Type B pancreatic cell (in vitro differentiated cells): ENCODE measurements around the gene LBP. TPM values are rescaled to one million over a fixed set of nuclear protein-coding genes. Genes with fewer than 3 reads are reported as not detected.
A peak's percentile ranks its signal among the peaks of the same experiment; 100 is the strongest.

Source experiments
- DNase-seq: peaks from one replicate; pipeline ENCODE4 v3.0.0; 2021; ENCODE audit warnings: mixed read lengths; ENCODE audit not compliant: unreplicated experiment; ENCODE audit errors: extremely low spot score
- H3K27ac Mint-ChIP-seq: 2 replicates; pipeline ENCODE4 v1.8.0; 2021; ENCODE audit warnings: mild to moderate bottlenecking, mixed read lengths
- H3K27me3 Mint-ChIP-seq: 2 replicates; pipeline ENCODE4 v1.8.0; 2021; ENCODE audit warnings: mixed read lengths
- H3K36me3 Mint-ChIP-seq: 2 replicates; pipeline ENCODE4 v1.8.0; 2021; ENCODE audit warnings: mixed read lengths
- H3K4me1 Mint-ChIP-seq: one replicate; pipeline ENCODE4 v1.8.0; 2021; ENCODE audit warnings: mixed read lengths; ENCODE audit not compliant: unreplicated experiment
- H3K4me3 Mint-ChIP-seq: 2 replicates; pipeline ENCODE4 v1.8.0; 2021; ENCODE audit warnings: mild to moderate bottlenecking, mixed read lengths
- H3K9me3 Mint-ChIP-seq: 2 replicates; pipeline ENCODE4 v1.8.0; 2021; ENCODE audit warnings: mixed read lengths
- CTCF ChIP-seq: fragments of 200-600 bp; sonication (generic); conservative IDR thresholded peaks from 2 replicates; pipeline ENCODE4 v1.5.0; 2021; ENCODE audit warnings: antibody characterized with exemption, mild to moderate bottlenecking
- total RNA-seq: library from RNA; stranded (reverse); gene quantifications from 2 replicates; pipeline ENCODE4 v1.2.1, GENCODE V29; 2021; ENCODE audit warnings: low replicate concordance

LBP gene
- total RNA-seq, 1 donor from 2014 or later = not detected

DNA sequence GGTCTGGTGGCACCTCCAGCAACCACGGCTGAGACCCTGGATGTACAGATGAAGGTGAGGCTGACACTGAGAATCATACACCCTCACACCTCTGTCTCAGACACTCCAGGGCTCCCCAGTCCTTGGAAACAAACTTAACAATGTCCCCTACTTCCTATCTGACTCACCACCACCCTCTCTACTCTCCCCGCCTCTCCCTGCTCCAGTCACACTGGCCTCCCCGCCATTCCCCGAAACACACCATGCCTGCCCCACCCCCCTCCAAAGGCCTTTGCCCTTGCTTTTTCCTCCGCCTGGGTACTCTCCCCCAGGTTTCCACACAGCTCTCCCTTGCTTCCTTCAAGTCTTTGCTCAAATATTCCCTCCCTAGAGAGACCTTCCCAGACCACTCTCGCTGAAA lies 26.1 kb upstream of the LBP start:
- Mint-ChIP-seq H3K9me3 (no peaks in the 10 kb centered on the region), H3K4me1 (no peaks in the 10 kb centered on the region), H3K27me3 (peaks cover 23% of the 10 kb centered on the region), H3K36me3 (no peaks in the 10 kb centered on the region), H3K4me3 (no peak overlapping the region), H3K27ac (no peak overlapping the region)
- DNase-seq = no peak
- no peak for TF ChIP-seq CTCF

- Mint-ChIP-seq H3K36me3 (no peaks in the 10 kb centered on the region), H3K4me1 (no peaks in the 10 kb centered on the region), H3K27me3 (peaks cover 23% of the 10 kb centered on the region), H3K9me3 (no peaks in the 10 kb centered on the region), H3K27ac (no peak overlapping the region), H3K4me3 (no peak overlapping the region)
- no peak for DNase-seq
- TF ChIP-seq CTCF = peak; percentile 86
Measured at GRCh38 chr20:38321959-38322598, 24.2 kb upstream of the LBP start.

DNA sequence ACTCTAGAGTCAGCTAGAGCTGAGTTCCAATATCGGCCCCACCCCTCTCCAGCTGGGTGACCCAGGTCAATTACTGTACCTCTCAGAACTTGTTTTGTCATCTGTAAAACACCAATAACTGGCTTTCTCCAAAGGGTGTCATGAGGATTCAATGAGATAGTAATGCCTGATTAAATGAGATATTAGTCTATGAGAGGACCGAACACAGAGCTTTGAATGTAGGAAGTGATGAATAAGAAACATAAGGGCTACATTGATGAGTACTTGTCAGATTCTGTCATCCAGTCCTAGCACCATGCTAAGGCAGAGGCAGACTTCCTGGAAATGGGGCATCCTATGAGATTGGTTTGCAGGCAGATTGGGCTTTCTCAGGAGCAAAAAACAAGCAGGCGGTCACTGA lies 22.1 kb upstream of the LBP start:
- DNase-seq = no peak
- TF ChIP-seq CTCF = no peak
- H3K36me3 Mint-ChIP-seq = no peaks in the 10 kb centered on the region
- H3K27me3 Mint-ChIP-seq = peaks cover 22% of the 10 kb centered on the region
- no peaks in the 10 kb centered on the region for H3K4me1 Mint-ChIP-seq
- no peak overlapping the region for H3K4me3 Mint-ChIP-seq
- H3K9me3 Mint-ChIP-seq = no peaks in the 10 kb centered on the region
- no peak overlapping the region for H3K27ac Mint-ChIP-seq

DNA sequence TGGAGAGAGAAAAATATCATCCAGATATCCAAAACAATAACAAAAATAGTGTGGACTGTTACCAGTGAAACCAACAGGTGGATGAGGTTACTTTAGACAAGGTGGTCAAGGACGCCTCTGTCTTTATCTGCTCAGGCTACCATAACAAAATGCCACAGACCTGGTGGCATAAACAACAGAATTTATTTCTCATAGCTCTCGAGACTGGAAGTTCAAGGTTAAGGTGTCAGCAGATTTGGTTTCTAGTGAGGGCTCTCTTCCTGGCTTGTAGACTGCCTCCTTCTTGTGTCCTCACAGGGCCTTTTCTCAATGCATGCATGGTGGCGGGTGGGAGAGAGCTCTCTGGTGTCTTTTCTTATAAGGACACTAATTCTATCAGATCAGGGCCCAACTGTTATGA lies 21.1 kb upstream of the LBP start:
- TF ChIP-seq CTCF = no peak
- Mint-ChIP-seq H3K4me3 (no peak overlapping the region), H3K9me3 (no peaks in the 10 kb centered on the region), H3K27me3 (peaks cover 17% of the 10 kb centered on the region), H3K36me3 (no peaks in the 10 kb centered on the region), H3K4me1 (no peaks in the 10 kb centered on the region), H3K27ac (no peak overlapping the region)
- no peak for DNase-seq

DNA sequence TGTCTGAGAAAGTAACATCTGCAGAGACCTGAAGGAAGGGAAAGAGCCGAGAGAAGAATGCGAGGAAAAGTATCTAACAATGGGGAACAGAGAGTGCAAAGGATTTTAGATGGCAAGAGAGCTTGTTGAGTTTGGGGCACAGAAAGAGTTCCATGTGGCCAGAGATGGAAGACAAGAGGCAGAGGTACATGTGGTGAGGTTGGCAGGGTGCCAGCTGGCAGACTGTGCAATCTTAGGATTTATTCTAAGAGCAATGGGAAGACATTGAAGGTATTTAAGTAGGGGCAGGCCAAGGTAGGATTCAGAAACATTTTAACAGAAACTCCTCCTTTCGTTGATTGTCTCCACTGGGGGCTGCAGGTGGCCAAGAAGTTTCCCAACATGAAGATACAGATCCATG lies 20.4 kb upstream of the LBP start:
- no peaks in the 10 kb centered on the region for H3K9me3 Mint-ChIP-seq
- TF ChIP-seq CTCF = no peak
- no peaks in the 10 kb centered on the region for H3K4me1 Mint-ChIP-seq
- no peak overlapping the region for H3K27ac Mint-ChIP-seq
- no peak for DNase-seq
- H3K36me3 Mint-ChIP-seq = no peaks in the 10 kb centered on the region
- peaks cover 12% of the 10 kb centered on the region for H3K27me3 Mint-ChIP-seq
- H3K4me3 Mint-ChIP-seq = no peak overlapping the region

- H3K4me1 Mint-ChIP-seq = no peaks in the 10 kb centered on the region
- no peak for TF ChIP-seq CTCF
- no peaks in the 10 kb centered on the region for H3K9me3 Mint-ChIP-seq
- peaks cover 12% of the 10 kb centered on the region for H3K27me3 Mint-ChIP-seq
- DNase-seq = no peak
- H3K36me3 Mint-ChIP-seq = no peaks in the 10 kb centered on the region
- H3K27ac Mint-ChIP-seq = no peak overlapping the region
- no peak overlapping the region for H3K4me3 Mint-ChIP-seq
Measured at GRCh38 chr20:38326309-38326708, 20.0 kb upstream of the LBP start.
